IMR-90 (cell line): ENCODE data around the gene CTCF.

ENCODE experiments used
- BHLHE40 ChIP-seq: fragments of 150-350 bp; IDR thresholded peaks from 2 replicates; pipeline ENCODE4 v1.6.1; 2016; ENCODE audit warnings: mild to moderate bottlenecking, low read depth, low read length
- CEBPB ChIP-seq: IDR thresholded peaks from 2 replicates; pipeline ENCODE4 v1.6.1; 2012; ENCODE audit warnings: low read depth, low read length, improper control_type of control experiment
- MAZ ChIP-seq: IDR thresholded peaks from 2 replicates; pipeline ENCODE4 v1.6.1; 2012; ENCODE audit warnings: low read depth, mild to moderate bottlenecking, low read length, improper control_type of control experiment, moderate library complexity, borderline replicate concordance
- MXI1 ChIP-seq: IDR thresholded peaks from 2 replicates; pipeline ENCODE4 v1.6.1; 2012; ENCODE audit warnings: low read depth, mild to moderate bottlenecking, low read length, moderate library complexity, borderline replicate concordance
- POLR2A ChIP-seq: IDR thresholded peaks from 2 replicates; pipeline ENCODE4 v1.6.1; 2012; ENCODE audit warnings: mild to moderate bottlenecking, low read depth, low read length
- RAD21 ChIP-seq: IDR thresholded peaks from 2 replicates; pipeline ENCODE4 v1.6.1; 2012; ENCODE audit warnings: low read length, improper control_type of control experiment
- RFX5 ChIP-seq: IDR thresholded peaks from 2 replicates; pipeline ENCODE4 v1.8.0; 2012; ENCODE audit warnings: low read depth, mild to moderate bottlenecking, low read length, moderate library complexity
- SMC3 ChIP-seq: fragments of 150-350 bp; IDR thresholded peaks from 2 replicates; pipeline ENCODE4 v1.6.1; 2016; ENCODE audit warnings: low read depth, mild to moderate bottlenecking, antibody characterized with exemption, low read length, moderate library complexity
- TF ChIP-seq, protein P1 (sequence below): conservative IDR thresholded peaks from 2 replicates; pipeline ENCODE4 v1.5.1; 2012; ENCODE audit warnings: mild to moderate bottlenecking, low read depth, low read length, improper control_type of control experiment
- TF ChIP-seq, protein P2 (sequence below): fragments of 150-350 bp; IDR thresholded peaks from 2 replicates; pipeline ENCODE4 v1.6.1; 2016; ENCODE audit warnings: low read depth, mild to moderate bottlenecking, low read length, moderate library complexity, borderline replicate concordance
- TF ChIP-seq, protein P3 (sequence below): fragments of 150-350 bp; IDR thresholded peaks from 2 replicates; pipeline ENCODE4 v1.6.1; 2017; ENCODE audit warnings: mild to moderate bottlenecking, antibody characterized with exemption, low read length, low read depth

GRCh38 chr16:67605641-67606040 is 43.3 kb downstream of the CTCF start:
- TF ChIP-seq BHLHE40 (no peak), RFX5 (no peak), POLR2A (no peak), SMC3 (no peak), MXI1 (no peak), RAD21 (no peak), CEBPB (no peak), MAZ (no peak)
- TF ChIP-seq, protein P1, sequence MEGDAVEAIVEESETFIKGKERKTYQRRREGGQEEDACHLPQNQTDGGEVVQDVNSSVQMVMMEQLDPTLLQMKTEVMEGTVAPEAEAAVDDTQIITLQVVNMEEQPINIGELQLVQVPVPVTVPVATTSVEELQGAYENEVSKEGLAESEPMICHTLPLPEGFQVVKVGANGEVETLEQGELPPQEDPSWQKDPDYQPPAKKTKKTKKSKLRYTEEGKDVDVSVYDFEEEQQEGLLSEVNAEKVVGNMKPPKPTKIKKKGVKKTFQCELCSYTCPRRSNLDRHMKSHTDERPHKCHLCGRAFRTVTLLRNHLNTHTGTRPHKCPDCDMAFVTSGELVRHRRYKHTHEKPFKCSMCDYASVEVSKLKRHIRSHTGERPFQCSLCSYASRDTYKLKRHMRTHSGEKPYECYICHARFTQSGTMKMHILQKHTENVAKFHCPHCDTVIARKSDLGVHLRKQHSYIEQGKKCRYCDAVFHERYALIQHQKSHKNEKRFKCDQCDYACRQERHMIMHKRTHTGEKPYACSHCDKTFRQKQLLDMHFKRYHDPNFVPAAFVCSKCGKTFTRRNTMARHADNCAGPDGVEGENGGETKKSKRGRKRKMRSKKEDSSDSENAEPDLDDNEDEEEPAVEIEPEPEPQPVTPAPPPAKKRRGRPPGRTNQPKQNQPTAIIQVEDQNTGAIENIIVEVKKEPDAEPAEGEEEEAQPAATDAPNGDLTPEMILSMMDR: no peak
- TF ChIP-seq, protein P2, sequence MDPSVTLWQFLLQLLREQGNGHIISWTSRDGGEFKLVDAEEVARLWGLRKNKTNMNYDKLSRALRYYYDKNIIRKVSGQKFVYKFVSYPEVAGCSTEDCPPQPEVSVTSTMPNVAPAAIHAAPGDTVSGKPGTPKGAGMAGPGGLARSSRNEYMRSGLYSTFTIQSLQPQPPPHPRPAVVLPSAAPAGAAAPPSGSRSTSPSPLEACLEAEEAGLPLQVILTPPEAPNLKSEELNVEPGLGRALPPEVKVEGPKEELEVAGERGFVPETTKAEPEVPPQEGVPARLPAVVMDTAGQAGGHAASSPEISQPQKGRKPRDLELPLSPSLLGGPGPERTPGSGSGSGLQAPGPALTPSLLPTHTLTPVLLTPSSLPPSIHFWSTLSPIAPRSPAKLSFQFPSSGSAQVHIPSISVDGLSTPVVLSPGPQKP: no peak
- TF ChIP-seq, protein P3, sequence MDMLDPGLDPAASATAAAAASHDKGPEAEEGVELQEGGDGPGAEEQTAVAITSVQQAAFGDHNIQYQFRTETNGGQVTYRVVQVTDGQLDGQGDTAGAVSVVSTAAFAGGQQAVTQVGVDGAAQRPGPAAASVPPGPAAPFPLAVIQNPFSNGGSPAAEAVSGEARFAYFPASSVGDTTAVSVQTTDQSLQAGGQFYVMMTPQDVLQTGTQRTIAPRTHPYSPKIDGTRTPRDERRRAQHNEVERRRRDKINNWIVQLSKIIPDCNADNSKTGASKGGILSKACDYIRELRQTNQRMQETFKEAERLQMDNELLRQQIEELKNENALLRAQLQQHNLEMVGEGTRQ: no peak
